Stimulated activated CD8-positive, alpha-beta memory T cell treated with anti-CD3 and anti-CD28 coated beads, Interleukin-2, amount 100 ng/mL, for 1 hour (primary cell): ENCODE results near the gene RIC8A.

Experiments used
- DNase-seq, 2 donors: peaks; one replicate each; pipeline ENCODE4 v3.0.0-alpha.2; 2020; ENCODE audit warnings: low read depth in 2 of 2

The RIC8A gene

GRCh38 chr11:204587-205109, 2.9 kb upstream of the RIC8A start:
- no peak for DNase-seq

GRCh38 chr11:205221-206001, 2.1 kb upstream of the RIC8A start:
- no peak for DNase-seq

GRCh38 chr11:206002-206384, 1.5 kb upstream of the RIC8A start:
- no peak for DNase-seq

GRCh38 chr11:206526-207207, 841 bp upstream of the RIC8A start:
- no peak for DNase-seq

GRCh38 chr11:207863-208180, 314 bp downstream of the RIC8A start:
- DNase-seq: no peak

GRCh38 chr11:208181-208916, 841 bp downstream of the RIC8A start:
- peak; percentile 55 to 70 for DNase-seq

- DNase-seq: no peak
These were observed 1.4 kb downstream of the RIC8A start for GRCh38 chr11:208917-209260.

GRCh38 chr11:209275-210121, 2.0 kb downstream of the RIC8A start:
- DNase-seq: no peak

GRCh38 chr11:210122-210802, 2.8 kb downstream of the RIC8A start:
- DNase-seq: no peak

- no peak for DNase-seq
These were observed 3.3 kb downstream of the RIC8A start for GRCh38 chr11:210803-211180.

- no peak for DNase-seq
These were observed 3.8 kb downstream of the RIC8A start for GRCh38 chr11:211295-211694.

GRCh38 chr11:211741-212140, 4.2 kb downstream of the RIC8A start:
- DNase-seq: no peak

- no peak for DNase-seq
These were observed 4.9 kb downstream of the RIC8A start for GRCh38 chr11:212150-213100.

- DNase-seq: no peak
These were observed 5.6 kb downstream of the RIC8A start for GRCh38 chr11:213111-213510.

GRCh38 chr11:214083-214482, 6.6 kb downstream of the RIC8A start:
- no peak for DNase-seq

GRCh38 chr11:215581-216037, 8.1 kb downstream of the RIC8A start:
- DNase-seq: no peak

GRCh38 chr11:216081-216974, 8.8 kb downstream of the RIC8A start:
- no peak for DNase-seq

- DNase-seq: no peak
These were observed 10.2 kb downstream of the RIC8A start for GRCh38 chr11:217704-218103.
